HepG2 (cell line): ENCODE data around the gene TEDC1. TPM values are rescaled to one million over a fixed set of nuclear protein-coding genes. Genes with fewer than 3 reads are reported as not detected.

ENCODE experiments used
- ATAC-seq: fragments of 200-7000 bp; cut with Tn5 transposase; 3 replicates; pipeline ENCODE4 v1.9.1; 2020; ENCODE audit warnings: mild to moderate bottlenecking, moderate library complexity
- BruUV-seq: library from RNA; stranded (reverse); fragments of 400-500 nt; replicated peaks from 2 replicates; lab custom pipeline; 2021; lab: Mats Ljungman, UMichigan
- CTCF ChIA-PET: fragments of 300-600 bp; formaldehyde crosslinking; extraction: SDS; loops from one replicate; lab custom pipeline; 2021; ENCODE audit warnings: low total read pairs, inconsistent platforms, low intra/inter-chr PET ratio; lab: Yijun Ruan, JAX
- POLR2A ChIA-PET: fragments of 350-600 bp; sonication (Branson Sonifier 250); formaldehyde crosslinking; loops from one replicate; lab custom pipeline; 2020; ENCODE audit warnings: antibody characterized with exemption, inconsistent platforms; lab: Yijun Ruan, JAX
- DNase-seq: peaks from one replicate; pipeline ENCODE4 v3.0.0-alpha.2; 2015; ENCODE audit warnings: low spot score
- FAIRE-seq: peaks from 3 replicates; lab custom pipeline; 2011; peaks lifted over from hg19 to GRCh38; lab: Jason Lieb, UNC
- H2AFZ ChIP-seq: one replicate; pipeline ENCODE4 v1.6.1; 2011; ENCODE audit warnings: low read length, inconsistent platforms
- H3K27ac ChIP-seq: fragments of 300-600 bp; 3 replicates; pipeline ENCODE4 v1.8.0; 2011; ENCODE audit warnings: mixed run types, mild to moderate bottlenecking, mixed read lengths, low read length, inconsistent platforms; ENCODE audit not compliant: insufficient read depth; ENCODE audit errors: extremely low read length
- H3K27me3 ChIP-seq, 2 experiments: fragments of 200-600 bp in 1 of 2; 2 replicates in 1 of 2; 3 replicates in 1 of 2; pipeline versions ENCODE4 v1.6.0 to v1.8.0; 2011; ENCODE audit warnings: low read length in 2 of 2, mild to moderate bottlenecking in 2 of 2, moderate library complexity in 2 of 2, inconsistent platforms in 1 of 2; ENCODE audit not compliant: insufficient read depth in 2 of 2, control insufficient read depth in 1 of 2
- H3K36me3 ChIP-seq, 2 experiments: fragments of 200-600 bp in 1 of 2; replicated peaks in 1 of 2; 2 replicates in 1 of 2; 3 replicates in 1 of 2; pipeline versions ENCODE4 v1.5.1 to v1.8.0; 2011; ENCODE audit warnings: low read length in 2 of 2, inconsistent platforms in 1 of 2; ENCODE audit not compliant: insufficient read depth in 2 of 2, control insufficient read depth in 1 of 2
- H3K4me1 ChIP-seq: 2 replicates; pipeline ENCODE4 v1.5.1; 2012; ENCODE audit warnings: low read length, inconsistent platforms; ENCODE audit not compliant: insufficient read depth
- H3K4me2 ChIP-seq: 2 replicates; pipeline ENCODE4 v1.6.0; 2011; ENCODE audit warnings: low read depth, low read length, inconsistent platforms
- H3K4me3 ChIP-seq, 3 experiments: fragments of 200-600 bp in 1 of 3; sonication (generic), shearing (Covaris generic) in 1 of 3; replicated peaks in 1 of 3; 2 replicates each; pipeline ENCODE4 v1.5.1; 2011 to 2016; ENCODE audit warnings: low read length in 3 of 3, inconsistent platforms in 2 of 3, low read depth in 2 of 3, mild to moderate bottlenecking in 2 of 3, control low read depth in 1 of 3, mixed read lengths in 1 of 3; ENCODE audit not compliant: insufficient read depth in 1 of 3
- H3K79me2 ChIP-seq: one replicate; pipeline ENCODE4 v1.6.1; 2011; ENCODE audit warnings: low read length, inconsistent platforms; ENCODE audit not compliant: insufficient read depth
- H3K9ac ChIP-seq: 2 replicates; pipeline ENCODE4 v1.6.0; 2011; ENCODE audit warnings: mild to moderate bottlenecking, low read depth, low read length, inconsistent platforms; ENCODE audit not compliant: insufficient read depth
- H3K9me3 ChIP-seq: 2 replicates; pipeline ENCODE4 v1.5.1; 2012; ENCODE audit warnings: mild to moderate bottlenecking, low read length
- H4K20me1 ChIP-seq: 2 replicates; pipeline ENCODE4 v1.6.0; 2011; ENCODE audit warnings: inconsistent platforms, mild to moderate bottlenecking, low read length, moderate library complexity; ENCODE audit not compliant: insufficient read depth
- ARNTL ChIP-seq: sonication (generic); formaldehyde crosslinking; IDR thresholded peaks from 2 replicates; pipeline ENCODE4 v1.4.0; 2020; ENCODE audit warnings: mild to moderate bottlenecking, missing genetic modification reagents
- HIVEP1 ChIP-seq: sonication (generic); formaldehyde crosslinking; IDR thresholded peaks from 2 replicates; pipeline ENCODE4 v1.4.0; 2020; ENCODE audit warnings: mild to moderate bottlenecking, missing genetic modification reagents
- HNRNPLL ChIP-seq: fragments of 200-400 bp; formaldehyde crosslinking; IDR thresholded peaks from 2 replicates; pipeline ENCODE4 v1.6.1; 2017; ENCODE audit warnings: mild to moderate bottlenecking, low read depth, low read length; ENCODE audit not compliant: poor library complexity, severe bottlenecking
- KAT7 ChIP-seq: IDR thresholded peaks from 2 replicates; pipeline ENCODE4 v1.6.1; 2018; ENCODE audit warnings: borderline replicate concordance, missing compliant biosample characterization
- KDM2A ChIP-seq: sonication (generic); formaldehyde crosslinking; IDR thresholded peaks from 2 replicates; pipeline ENCODE4 v1.4.0; 2020; ENCODE audit warnings: low read depth, missing genetic modification reagents, borderline replicate concordance
- KDM6A ChIP-seq: IDR thresholded peaks from 2 replicates; pipeline ENCODE4 v1.6.1; 2016; ENCODE audit warnings: low read depth
- MTF2 ChIP-seq: sonication (generic); formaldehyde crosslinking; IDR thresholded peaks from 2 replicates; pipeline ENCODE4 v1.5.0; 2020; ENCODE audit warnings: missing genetic modification reagents, borderline replicate concordance
- MXD1 ChIP-seq: sonication (generic); formaldehyde crosslinking; IDR thresholded peaks from 2 replicates; pipeline ENCODE4 v1.4.0; 2020; ENCODE audit warnings: mild to moderate bottlenecking, missing genetic modification reagents
- MXD4 ChIP-seq: IDR thresholded peaks from 2 replicates; pipeline ENCODE4 v1.6.1; 2016; ENCODE audit warnings: mild to moderate bottlenecking, missing biosample characterization, missing genetic modification reagents
- NFYC ChIP-seq: IDR thresholded peaks from 2 replicates; pipeline ENCODE4 v1.6.1; 2016; ENCODE audit warnings: missing genetic modification reagents, missing compliant biosample characterization
- SMAD9 ChIP-seq: sonication (generic); formaldehyde crosslinking; IDR thresholded peaks from 2 replicates; pipeline ENCODE4 v1.5.1; 2020; ENCODE audit warnings: mild to moderate bottlenecking, missing genetic modification reagents
- SMYD3 ChIP-seq: sonication (generic); formaldehyde crosslinking; IDR thresholded peaks from 2 replicates; pipeline ENCODE4 v1.8.1; 2023; ENCODE audit warnings: mild to moderate bottlenecking, missing genetic modification reagents
- TBL1XR1 ChIP-seq: fragments of 150-350 bp; IDR thresholded peaks from 2 replicates; pipeline ENCODE4 v1.6.1; 2014; ENCODE audit warnings: borderline replicate concordance, low read length; ENCODE audit not compliant: partially characterized antibody
- TFAP4 ChIP-seq: sonication (generic); IDR thresholded peaks from 2 replicates; pipeline ENCODE4 v1.6.1; 2016; ENCODE audit warnings: low read depth, borderline replicate concordance
- ZBTB20 ChIP-seq: sonication (generic); formaldehyde crosslinking; IDR thresholded peaks from 2 replicates; pipeline ENCODE4 v1.8.1; 2023; ENCODE audit warnings: missing genetic modification reagents, low read depth, mild to moderate bottlenecking, borderline replicate concordance
- ZFP90 ChIP-seq: sonication (generic); formaldehyde crosslinking; IDR thresholded peaks from 2 replicates; pipeline ENCODE4 v1.8.0; 2022; ENCODE audit warnings: missing genetic modification reagents, mild to moderate bottlenecking, inconsistent platforms, borderline replicate concordance
- ZFYVE20 ChIP-seq: sonication (generic); formaldehyde crosslinking; IDR thresholded peaks from 2 replicates; pipeline ENCODE4 v1.8.0; 2023; ENCODE audit warnings: low read depth, mild to moderate bottlenecking, moderate library complexity, missing genetic modification reagents, borderline replicate concordance
- ZNF121 ChIP-seq: sonication (generic); formaldehyde crosslinking; IDR thresholded peaks from 2 replicates; pipeline ENCODE4 v1.5.0; 2020; ENCODE audit warnings: mild to moderate bottlenecking, missing genetic modification reagents
- ZNF672 ChIP-seq: sonication (generic); formaldehyde crosslinking; IDR thresholded peaks from 2 replicates; pipeline ENCODE4 v1.8.1; 2022; ENCODE audit warnings: missing genetic modification reagents
- WGBS: methylation state at CpG from one replicate; pipeline ENCODE4 v1.1.6; 2017; ENCODE audit warnings: low lambda C conversion rate; 5-methylcytosine and 5-hydroxymethylcytosine counted together
- in situ Hi-C: cut with HindIII; loops from 2 replicates; pipeline ENCODE4 v1.10.0; 2017; ENCODE audit warnings: low pct_unique_long_range_greater_than_20kb; ENCODE audit not compliant: extremely low pct_ligation_motif_present
- intact Hi-C: fragments of 100-400 bp; cut with micrococcal nuclease; formaldehyde crosslinking; loops from one replicate; pipeline ENCODE4 v1.10.0; 2022; ENCODE audit not compliant: unreplicated experiment
- polyA plus RNA-seq, 8 experiments: library from polyadenylated mRNA; depleted of rRNA in 3 of 8; stranded (reverse) in 7 of 8; unstranded in 1 of 8; fragments of >200 nt; fragmentation: Illumina TruSeq in 4 of 8; extraction: Trizol in 4 of 8; gene quantifications; 2 replicates each; pipeline versions ENCODE4 v1.2.1 to v1.2.3, GENCODE V29; 2011 to 2016; ENCODE audit warnings: low read depth in 4 of 8, missing spikeins in 1 of 8, mixed read lengths in 1 of 8; ENCODE audit not compliant: insufficient read depth in 1 of 8
- total RNA-seq, 5 experiments: library from RNA; depleted of rRNA; stranded (reverse); fragments of >200 nt; fragmentation: Illumina TruSeq; extraction: Trizol; gene quantifications; 2 replicates each; pipeline ENCODE4 v1.2.3, GENCODE V29; 2016; ENCODE audit warnings: low read depth in 1 of 5
- TF ChIP-seq, protein P1 (sequence below): sonication (generic); formaldehyde crosslinking; conservative IDR thresholded peaks from 2 replicates; pipeline ENCODE4 v1.8.1; 2023; ENCODE audit warnings: missing genetic modification reagents
- TF ChIP-seq, protein P2 (sequence below): sonication (generic); formaldehyde crosslinking; IDR thresholded peaks from 2 replicates; pipeline ENCODE4 v1.8.1; 2023; ENCODE audit warnings: mild to moderate bottlenecking, inconsistent platforms, moderate library complexity, missing genetic modification reagents, borderline replicate concordance

TEDC1 gene
- total and polyA plus RNA-seq, 2 of the 13 experiments (the other 11 are each of a cell fraction or from before 2014, with no cell fraction given): 5.7 to 27.4 TPM

GRCh38 chr14:105500726-105501101 lies 9.7 kb downstream of the TEDC1 start (continued):
- TF ChIP-seq MXD1: no peak
- no peak for TF ChIP-seq TBL1XR1
- TF ChIP-seq MTF2: no peak
- no peak for TF ChIP-seq ZFYVE20
- TF ChIP-seq ARNTL: no peak
- TF ChIP-seq KDM6A (CRISPR knock-in tag): no peak
- no peak for TF ChIP-seq ZBTB20 (CRISPR knock-in tag)
- TF ChIP-seq, protein P1, sequence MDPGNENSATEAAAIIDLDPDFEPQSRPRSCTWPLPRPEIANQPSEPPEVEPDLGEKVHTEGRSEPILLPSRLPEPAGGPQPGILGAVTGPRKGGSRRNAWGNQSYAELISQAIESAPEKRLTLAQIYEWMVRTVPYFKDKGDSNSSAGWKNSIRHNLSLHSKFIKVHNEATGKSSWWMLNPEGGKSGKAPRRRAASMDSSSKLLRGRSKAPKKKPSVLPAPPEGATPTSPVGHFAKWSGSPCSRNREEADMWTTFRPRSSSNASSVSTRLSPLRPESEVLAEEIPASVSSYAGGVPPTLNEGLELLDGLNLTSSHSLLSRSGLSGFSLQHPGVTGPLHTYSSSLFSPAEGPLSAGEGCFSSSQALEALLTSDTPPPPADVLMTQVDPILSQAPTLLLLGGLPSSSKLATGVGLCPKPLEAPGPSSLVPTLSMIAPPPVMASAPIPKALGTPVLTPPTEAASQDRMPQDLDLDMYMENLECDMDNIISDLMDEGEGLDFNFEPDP (CRISPR knock-in tag): no peak
- no peak for TF ChIP-seq NFYC (CRISPR knock-in tag)
- peak; percentile 1 for TF ChIP-seq HNRNPLL
- TF ChIP-seq KAT7 (CRISPR knock-in tag): no peak
- no peak for TF ChIP-seq SMAD9 (CRISPR knock-in tag)

- H3K79me2 ChIP-seq: peaks cover 3% of the 10 kb centered on the region
- 78% methylated on average over 13 of the region's 13 CpGs for WGBS
- ChIA-PET POLR2A (no interaction called here), CTCF (no interaction called here)
- intact Hi-C loops: no loop called here
- H2AFZ ChIP-seq: no peak overlapping the region
- H3K4me3 ChIP-seq: no peak overlapping the region
- FAIRE-seq (no peak), DNase-seq (no peak), ATAC-seq (no peak)
- no peaks in the 10 kb centered on the region for H4K20me1 ChIP-seq
- no peak overlapping the region for H3K9ac ChIP-seq
- H3K27ac ChIP-seq: no peak overlapping the region
- no peaks in the 10 kb centered on the region for H3K9me3 ChIP-seq
- H3K4me2 ChIP-seq: no peak overlapping the region
- peaks cover 88% of the 10 kb centered on the region for H3K4me1 ChIP-seq
- BruUV-seq: no TSS peak
- in situ Hi-C loops: no loop called here
- H3K27me3 ChIP-seq: peaks cover 0 to 14% of the 10 kb centered on the region in 2 experiments; a peak in 3 of 5 replicates
- H3K36me3 ChIP-seq: no peaks in the 10 kb centered on the region
- peak; percentile 76 for TF ChIP-seq ZNF121
- TF ChIP-seq SMYD3 (CRISPR knock-in tag): no peak
- TF ChIP-seq TFAP4: no peak
- TF ChIP-seq HIVEP1 (CRISPR knock-in tag): no peak
- TF ChIP-seq ZNF672 (CRISPR knock-in tag): no peak
- no peak for TF ChIP-seq ZFP90 (CRISPR knock-in tag)
- TF ChIP-seq KDM2A (CRISPR knock-in tag): no peak
- TF ChIP-seq MXD4 (CRISPR knock-in tag): no peak
- TF ChIP-seq, protein P2, sequence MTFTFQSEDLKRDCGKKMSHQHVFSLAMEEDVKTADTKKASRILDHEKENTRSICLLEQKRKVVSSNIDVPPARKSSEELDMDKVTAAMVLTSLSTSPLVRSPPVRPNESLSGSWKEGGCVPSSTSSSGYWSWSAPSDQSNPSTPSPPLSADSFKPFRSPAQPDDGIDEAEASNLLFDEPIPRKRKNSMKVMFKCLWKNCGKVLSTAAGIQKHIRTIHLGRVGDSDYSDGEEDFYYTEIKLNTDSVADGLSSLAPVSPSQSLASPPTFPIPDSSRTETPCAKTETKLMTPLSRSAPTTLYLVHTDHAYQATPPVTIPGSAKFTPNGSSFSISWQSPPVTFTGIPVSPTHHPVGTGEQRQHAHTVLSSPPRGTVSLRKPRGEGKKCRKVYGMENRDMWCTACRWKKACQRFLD (CRISPR knock-in tag): no peak
Measured at GRCh38 chr14:105501504-105502291, 10.7 kb downstream of the TEDC1 start.
